ENCODE measurements around the gene GPC5. TPM values are rescaled to one million over a fixed set of nuclear protein-coding genes. Genes with fewer than 3 reads are reported as not detected.

Gene GPC5
- total and polyA plus RNA-seq, 2 donors (not counting 3 experiments of a cell fraction or from before 2014, with no cell fraction given) = 0.59 to 0.97 TPM

GRCh38 chr13:92317066-92317465 is 918.6 kb downstream of the GPC5 start:
- dilution Hi-C loops (cut with MboI; ENCODE audit: extremely low pct_ligation_motif_present, low sequenced_read_pairs) (no loop called here), intact Hi-C loops (cut with micrococcal nuclease) (no loop called here)
- no peaks in the 10 kb centered on the region for H3K4me1 ChIP-seq (ENCODE audit: control insufficient read depth, extremely low read depth, insufficient read depth, low read length)
- ChIA-PET POLR2A (no interaction called here), CTCF (no interaction called here)
- no peaks in the 10 kb centered on the region for H3K36me3 ChIP-seq (ENCODE audit: control insufficient read depth in 2 of 2, extremely low read depth in 1 of 2, insufficient read depth in 2 of 2, low read length in 2 of 2)
- no peaks in the 10 kb centered on the region for H3K27me3 ChIP-seq (ENCODE audit: control insufficient read depth in 2 of 2, insufficient read depth in 2 of 2, low read length in 2 of 2)
- TF ChIP-seq MYC (IDR thresholded peaks at IDR 0.05; ENCODE audit: low read depth, low read length) = no peak
- no peak for TF ChIP-seq JUN (IDR thresholded peaks at IDR 0.05; ENCODE audit: borderline replicate concordance, insufficient read depth, insufficient read length, low read depth)
- TF ChIP-seq MAX (IDR thresholded peaks at IDR 0.05; ENCODE audit: insufficient read depth, insufficient read length) = no peak
- no peak for TF ChIP-seq POLR2AphosphoS5 (IDR thresholded peaks at IDR 0.05; ENCODE audit: insufficient read depth, low read depth, low read length)
- no peak for TF ChIP-seq GATA2 (IDR thresholded peaks at IDR 0.05; ENCODE audit: insufficient read depth, insufficient read length, low read depth, low read length)
- TF ChIP-seq EZH2 (IDR thresholded peaks at IDR 0.05; ENCODE audit: borderline replicate concordance, low read depth, low read length, severe bottlenecking) = no peak
- TF ChIP-seq FOS (IDR thresholded peaks at IDR 0.05; ENCODE audit: borderline replicate concordance, insufficient read depth, low read length) = no peak
- no peak for TF ChIP-seq POLR2A (IDR thresholded peaks at IDR 0.05; ENCODE audit: low read depth, low read length)
- TF ChIP-seq CTCF (IDR thresholded peaks at IDR 0.05; ENCODE audit: extremely low read depth in 1 of 2, insufficient read depth in 1 of 2, low read depth in 1 of 2, low read length in 2 of 2) = no peak
- DNase-seq (ENCODE audit: low read depth, low spot score) (no peak), FAIRE-seq (no peak)
- no peak overlapping the region for H2AFZ ChIP-seq (ENCODE audit: low read depth, low read length)
- no peaks in the 10 kb centered on the region for H3K9me1 ChIP-seq (replicated peaks; ENCODE audit: control insufficient read depth, extremely low read depth, insufficient read depth, low read length)
- H3K79me2 ChIP-seq (ENCODE audit: control insufficient read depth, insufficient read depth, low read length) = no peaks in the 10 kb centered on the region
- BruUV-seq (replicated peaks) = no TSS peak
- H4K20me1 ChIP-seq (replicated peaks; ENCODE audit: control insufficient read depth, extremely low read depth, insufficient read depth, low read length) = no peaks in the 10 kb centered on the region
- no peak overlapping the region for H3K4me3 ChIP-seq (replicated peaks in 1 of 3; ENCODE audit: insufficient read depth in 1 of 3, low read depth in 1 of 3, low read length in 3 of 3)
- no peak overlapping the region for H3K27ac ChIP-seq (ENCODE audit: insufficient read depth, low read depth, low read length)
- no peak overlapping the region for H3K4me2 ChIP-seq (ENCODE audit: insufficient read depth, low read length)
- peaks cover 3% of the 10 kb centered on the region for H3K9me3 ChIP-seq (replicated peaks; ENCODE audit: control insufficient read depth, insufficient read depth, low read length)
- H3K9ac ChIP-seq (replicated peaks; ENCODE audit: extremely low read depth, insufficient read depth, low read length) = no peak overlapping the region

Data from endothelial cell of umbilical vein (primary cell).